ENCODE results near the gene WNK4. TPM values are rescaled to one million over a fixed set of nuclear protein-coding genes. Genes with fewer than 3 reads are reported as not detected.

WNK4 gene
- total RNA-seq, 1 donor from 2014 or later = 0.58 TPM

DNA sequence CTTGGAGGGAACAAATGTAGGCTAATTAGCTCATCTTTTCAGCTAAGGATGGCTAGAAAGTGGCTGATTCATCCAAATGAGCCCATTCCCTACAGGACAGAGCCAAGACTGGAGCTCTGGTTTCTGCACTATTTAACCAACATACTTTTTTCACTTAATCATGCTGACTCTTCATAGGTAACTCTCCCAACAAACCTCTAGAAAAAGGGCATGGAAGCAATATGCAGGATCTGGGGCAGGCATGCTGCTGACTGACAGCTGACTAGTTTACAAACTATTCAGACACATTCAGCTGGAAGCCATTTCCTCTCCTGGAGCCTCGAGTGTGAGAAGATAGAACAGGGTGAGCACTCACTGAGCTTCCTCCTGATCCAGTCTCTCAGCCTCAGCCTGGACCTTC, 37.5 kb downstream of the WNK4 start:
- no peak overlapping the region for H3K4me3 Mint-ChIP-seq
- DNase-seq (ENCODE audit: low read depth, low spot score) = no peak
- H3K36me3 Mint-ChIP-seq (ENCODE audit: low read depth) = peaks cover 8% of the 10 kb centered on the region

DNA sequence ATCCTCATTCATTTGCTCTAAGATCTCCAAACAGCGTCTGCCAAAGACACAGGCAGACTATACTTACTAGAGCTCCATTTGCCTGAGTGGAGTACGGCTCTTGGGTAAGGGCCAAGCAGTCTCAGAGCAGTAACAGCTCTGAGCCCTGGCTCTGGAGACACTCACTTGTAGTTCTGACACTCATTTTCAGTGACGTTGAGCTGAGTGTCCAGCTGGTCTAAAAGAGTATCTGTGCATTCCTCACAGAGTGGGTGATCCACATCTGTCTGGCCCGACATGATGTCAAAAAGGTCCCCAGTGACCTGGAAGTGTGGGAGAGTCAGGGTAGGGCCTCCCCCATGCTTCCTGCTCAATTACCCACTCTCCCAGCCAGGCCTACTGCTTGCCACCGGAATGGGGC, 38.0 kb downstream of the WNK4 start:
- TF ChIP-seq, protein P1, sequence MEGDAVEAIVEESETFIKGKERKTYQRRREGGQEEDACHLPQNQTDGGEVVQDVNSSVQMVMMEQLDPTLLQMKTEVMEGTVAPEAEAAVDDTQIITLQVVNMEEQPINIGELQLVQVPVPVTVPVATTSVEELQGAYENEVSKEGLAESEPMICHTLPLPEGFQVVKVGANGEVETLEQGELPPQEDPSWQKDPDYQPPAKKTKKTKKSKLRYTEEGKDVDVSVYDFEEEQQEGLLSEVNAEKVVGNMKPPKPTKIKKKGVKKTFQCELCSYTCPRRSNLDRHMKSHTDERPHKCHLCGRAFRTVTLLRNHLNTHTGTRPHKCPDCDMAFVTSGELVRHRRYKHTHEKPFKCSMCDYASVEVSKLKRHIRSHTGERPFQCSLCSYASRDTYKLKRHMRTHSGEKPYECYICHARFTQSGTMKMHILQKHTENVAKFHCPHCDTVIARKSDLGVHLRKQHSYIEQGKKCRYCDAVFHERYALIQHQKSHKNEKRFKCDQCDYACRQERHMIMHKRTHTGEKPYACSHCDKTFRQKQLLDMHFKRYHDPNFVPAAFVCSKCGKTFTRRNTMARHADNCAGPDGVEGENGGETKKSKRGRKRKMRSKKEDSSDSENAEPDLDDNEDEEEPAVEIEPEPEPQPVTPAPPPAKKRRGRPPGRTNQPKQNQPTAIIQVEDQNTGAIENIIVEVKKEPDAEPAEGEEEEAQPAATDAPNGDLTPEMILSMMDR (conservative IDR thresholded peaks at IDR 0.05) = no peak
- Mint-ChIP-seq H3K27ac (ENCODE audit: unreplicated experiment) (no peak overlapping the region), H3K4me3 (no peak overlapping the region), H3K27me3 (ENCODE audit: low read depth) (no peaks in the 10 kb centered on the region), H3K4me1 (peaks cover 10% of the 10 kb centered on the region), H3K9me3 (no peaks in the 10 kb centered on the region), H3K36me3 (ENCODE audit: low read depth) (peaks cover 8% of the 10 kb centered on the region)
- DNase-seq (ENCODE audit: low read depth, low spot score) = no peak

More for the DNA sequence above, 37.5 kb downstream of the WNK4 start:
- Mint-ChIP-seq H3K27me3 (ENCODE audit: low read depth) (no peaks in the 10 kb centered on the region), H3K4me1 (peaks cover 7% of the 10 kb centered on the region), H3K27ac (ENCODE audit: unreplicated experiment) (no peak overlapping the region), H3K9me3 (no peaks in the 10 kb centered on the region)
- TF ChIP-seq, protein P1 (conservative IDR thresholded peaks at IDR 0.05) = no peak

DNA sequence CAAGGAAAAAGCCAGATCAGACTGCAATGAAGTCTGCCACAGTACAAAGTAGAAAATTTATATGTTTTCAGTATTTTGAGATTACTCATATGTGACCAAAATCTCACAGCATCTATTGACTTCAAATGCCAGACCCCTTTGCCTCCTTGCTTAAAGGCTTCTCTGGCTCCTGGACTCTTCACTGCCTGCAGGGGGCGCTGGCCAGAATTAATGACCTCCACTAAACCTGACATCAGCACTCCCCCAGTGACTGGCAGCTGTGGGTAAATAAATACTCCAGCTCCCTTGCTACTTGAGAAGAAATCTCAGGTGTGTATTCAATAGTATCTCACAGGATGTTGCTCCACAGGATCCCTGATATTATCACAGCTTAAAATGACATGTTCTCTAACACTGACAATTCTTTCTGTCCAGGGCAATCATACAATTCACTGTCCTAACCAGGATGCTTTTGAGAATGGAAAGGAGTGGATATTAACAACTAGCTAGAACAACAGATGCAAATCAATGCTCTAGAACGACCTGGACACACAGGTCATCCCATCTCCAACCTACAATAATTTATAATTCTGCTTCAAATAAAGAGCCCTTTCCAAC, 39.6 kb downstream of the WNK4 start:
- TF ChIP-seq, protein P1 (conservative IDR thresholded peaks at IDR 0.05) = peak; percentile 81
- H3K27me3 Mint-ChIP-seq (ENCODE audit: low read depth) = peaks cover 3% of the 10 kb centered on the region
- peaks cover 5% of the 10 kb centered on the region for H3K36me3 Mint-ChIP-seq (ENCODE audit: low read depth)
- H3K4me1 Mint-ChIP-seq = peaks cover 20% of the 10 kb centered on the region
- no peaks in the 10 kb centered on the region for H3K9me3 Mint-ChIP-seq
- no peak overlapping the region for H3K27ac Mint-ChIP-seq (ENCODE audit: unreplicated experiment)
- DNase-seq (ENCODE audit: low read depth, low spot score) = peak; percentile 65
- H3K4me3 Mint-ChIP-seq = peak overlapping the region; percentile 83

DNA sequence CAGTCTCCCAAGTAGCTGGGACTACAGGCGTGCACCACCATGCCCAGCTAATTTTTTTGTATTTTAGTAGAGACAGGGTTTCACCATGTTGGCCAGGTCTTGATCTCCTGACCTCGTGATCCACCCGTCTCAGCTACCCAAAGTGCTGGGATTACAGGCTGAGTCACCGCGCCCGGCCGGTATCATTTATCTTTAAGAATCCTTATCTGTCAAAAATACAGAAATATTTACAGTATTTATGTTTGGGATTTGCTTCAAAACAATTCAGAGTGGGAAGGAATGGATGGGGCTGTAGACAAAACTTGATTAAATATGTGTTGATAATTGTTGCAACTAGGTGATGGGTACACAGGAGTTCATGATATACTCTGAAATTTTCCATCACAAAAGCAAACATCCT, 40.8 kb downstream of the WNK4 start:
- TF ChIP-seq, protein P1 (conservative IDR thresholded peaks at IDR 0.05) = no peak
- no peak overlapping the region for H3K27ac Mint-ChIP-seq (ENCODE audit: unreplicated experiment)
- H3K4me3 Mint-ChIP-seq = no peak overlapping the region
- DNase-seq (ENCODE audit: low read depth, low spot score) = no peak
- H3K27me3 Mint-ChIP-seq (ENCODE audit: low read depth) = peaks cover 6% of the 10 kb centered on the region
- no peaks in the 10 kb centered on the region for H3K9me3 Mint-ChIP-seq
- H3K36me3 Mint-ChIP-seq (ENCODE audit: low read depth) = peaks cover 5% of the 10 kb centered on the region
- peaks cover 20% of the 10 kb centered on the region for H3K4me1 Mint-ChIP-seq

DNA sequence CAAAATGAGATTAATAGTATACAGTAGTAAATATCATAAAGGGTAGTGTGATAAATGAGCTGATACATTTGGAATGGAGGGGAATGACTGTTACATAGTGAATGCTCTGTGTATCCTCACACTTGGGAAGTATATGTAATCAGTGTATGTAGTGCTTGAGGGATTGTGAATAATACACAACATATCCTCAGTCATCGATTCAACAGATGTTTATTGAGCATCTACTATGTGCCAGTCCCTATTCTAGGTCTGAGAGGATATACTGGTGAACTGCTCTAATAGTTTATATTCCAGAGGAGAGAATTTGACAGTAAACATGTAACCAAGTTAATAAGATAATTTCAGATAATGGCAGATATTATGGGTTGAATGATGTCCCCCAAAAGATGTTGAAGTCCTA, 47.1 kb downstream of the WNK4 start:
- H3K27ac Mint-ChIP-seq (ENCODE audit: unreplicated experiment) = no peak overlapping the region
- DNase-seq (ENCODE audit: low read depth, low spot score) = no peak
- H3K27me3 Mint-ChIP-seq (ENCODE audit: low read depth) = peaks cover 34% of the 10 kb centered on the region
- no peaks in the 10 kb centered on the region for H3K9me3 Mint-ChIP-seq
- peak overlapping the region; percentile 29 for H3K4me3 Mint-ChIP-seq
- H3K36me3 Mint-ChIP-seq (ENCODE audit: low read depth) = no peaks in the 10 kb centered on the region
- TF ChIP-seq, protein P1 (conservative IDR thresholded peaks at IDR 0.05) = no peak
- peaks cover 19% of the 10 kb centered on the region for H3K4me1 Mint-ChIP-seq

Measured in neural crest cell (in vitro differentiated cells).